ENCODE data around the gene SPAG8. TPM values are rescaled to one million over a fixed set of nuclear protein-coding genes. Genes with fewer than 3 reads are reported as not detected.

SPAG8 gene
- total and polyA plus RNA-seq, 10 of the 15 experiments (the other 5 are each of a cell fraction or from before 2014, with no cell fraction given): 0.40 to 1.1 (median 0.72) TPM

DNA sequence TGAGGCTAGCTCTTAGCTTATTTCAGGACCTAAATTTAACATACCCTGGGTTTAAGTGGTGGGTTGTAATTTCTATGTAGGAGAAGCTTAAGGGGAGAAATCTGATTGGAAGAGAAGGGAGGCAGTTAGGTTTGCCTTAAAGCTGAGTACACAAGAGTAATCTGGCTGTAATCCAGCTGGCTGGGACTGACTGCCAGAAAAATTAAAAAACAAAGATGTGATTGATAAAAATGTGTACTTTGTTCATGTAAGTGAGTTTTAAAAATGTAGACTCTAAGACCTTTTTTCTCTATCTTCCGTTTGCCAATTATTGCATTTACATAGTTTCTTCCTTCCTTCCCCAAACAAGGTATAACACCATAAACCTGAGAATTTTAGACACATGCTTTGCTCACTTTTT lies 40.5 kb downstream of the SPAG8 start (continued):
- TF ChIP-seq, protein P1, sequence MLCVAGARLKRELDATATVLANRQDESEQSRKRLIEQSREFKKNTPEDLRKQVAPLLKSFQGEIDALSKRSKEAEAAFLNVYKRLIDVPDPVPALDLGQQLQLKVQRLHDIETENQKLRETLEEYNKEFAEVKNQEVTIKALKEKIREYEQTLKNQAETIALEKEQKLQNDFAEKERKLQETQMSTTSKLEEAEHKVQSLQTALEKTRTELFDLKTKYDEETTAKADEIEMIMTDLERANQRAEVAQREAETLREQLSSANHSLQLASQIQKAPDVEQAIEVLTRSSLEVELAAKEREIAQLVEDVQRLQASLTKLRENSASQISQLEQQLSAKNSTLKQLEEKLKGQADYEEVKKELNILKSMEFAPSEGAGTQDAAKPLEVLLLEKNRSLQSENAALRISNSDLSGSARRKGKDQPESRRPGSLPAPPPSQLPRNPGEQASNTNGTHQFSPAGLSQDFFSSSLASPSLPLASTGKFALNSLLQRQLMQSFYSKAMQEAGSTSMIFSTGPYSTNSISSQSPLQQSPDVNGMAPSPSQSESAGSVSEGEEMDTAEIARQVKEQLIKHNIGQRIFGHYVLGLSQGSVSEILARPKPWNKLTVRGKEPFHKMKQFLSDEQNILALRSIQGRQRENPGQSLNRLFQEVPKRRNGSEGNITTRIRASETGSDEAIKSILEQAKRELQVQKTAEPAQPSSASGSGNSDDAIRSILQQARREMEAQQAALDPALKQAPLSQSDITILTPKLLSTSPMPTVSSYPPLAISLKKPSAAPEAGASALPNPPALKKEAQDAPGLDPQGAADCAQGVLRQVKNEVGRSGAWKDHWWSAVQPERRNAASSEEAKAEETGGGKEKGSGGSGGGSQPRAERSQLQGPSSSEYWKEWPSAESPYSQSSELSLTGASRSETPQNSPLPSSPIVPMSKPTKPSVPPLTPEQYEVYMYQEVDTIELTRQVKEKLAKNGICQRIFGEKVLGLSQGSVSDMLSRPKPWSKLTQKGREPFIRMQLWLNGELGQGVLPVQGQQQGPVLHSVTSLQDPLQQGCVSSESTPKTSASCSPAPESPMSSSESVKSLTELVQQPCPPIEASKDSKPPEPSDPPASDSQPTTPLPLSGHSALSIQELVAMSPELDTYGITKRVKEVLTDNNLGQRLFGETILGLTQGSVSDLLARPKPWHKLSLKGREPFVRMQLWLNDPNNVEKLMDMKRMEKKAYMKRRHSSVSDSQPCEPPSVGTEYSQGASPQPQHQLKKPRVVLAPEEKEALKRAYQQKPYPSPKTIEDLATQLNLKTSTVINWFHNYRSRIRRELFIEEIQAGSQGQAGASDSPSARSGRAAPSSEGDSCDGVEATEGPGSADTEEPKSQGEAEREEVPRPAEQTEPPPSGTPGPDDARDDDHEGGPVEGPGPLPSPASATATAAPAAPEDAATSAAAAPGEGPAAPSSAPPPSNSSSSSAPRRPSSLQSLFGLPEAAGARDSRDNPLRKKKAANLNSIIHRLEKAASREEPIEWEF (IDR thresholded peaks at IDR 0.05; ENCODE audit: insufficient replicate concordance, low read depth, low read length): no peak
- no peak for TF ChIP-seq SMAD1 (IDR thresholded peaks at IDR 0.05; ENCODE audit: low read depth, partially characterized antibody)
- TF ChIP-seq MYC (IDR thresholded peaks at IDR 0.05; ENCODE audit: insufficient read depth, insufficient read length, insufficient replicate concordance, low read length, severe bottlenecking): no peak
- no peak for TF ChIP-seq SUZ12 (IDR thresholded peaks at IDR 0.05; ENCODE audit: unreplicated experiment)

DNA sequence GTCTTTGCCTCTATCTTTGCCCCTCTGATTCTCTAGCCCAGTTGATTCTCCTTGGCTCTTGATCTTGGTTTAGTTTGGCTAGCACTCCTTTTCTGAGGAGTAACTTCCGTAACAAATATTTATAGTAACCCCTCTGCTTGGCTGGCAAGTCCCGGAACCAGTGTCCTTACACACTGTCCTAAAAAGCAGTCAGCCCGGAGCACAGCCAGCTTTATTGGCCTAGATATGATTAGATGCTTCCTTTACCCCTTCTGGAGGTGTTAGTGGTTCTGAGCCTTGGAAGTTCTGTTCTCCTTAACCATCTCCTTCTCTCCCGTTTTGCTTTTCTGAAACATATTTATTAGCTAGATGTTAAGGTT lies 41.0 kb downstream of the SPAG8 start:
- in situ Hi-C loops (cut with MboI) (no loop called here), intact Hi-C loops (cut with micrococcal nuclease; ENCODE audit: unreplicated experiment) (no loop called here)
- Histone ChIP-seq H3K9me3 (replicated peaks; ENCODE audit: control insufficient read depth, insufficient read depth, low read length) (no peaks in the 10 kb centered on the region), H3K27me3 (replicated peaks in 1 of 2; ENCODE audit: control insufficient read depth in 2 of 2, insufficient read depth in 2 of 2, low read length in 1 of 2) (no peaks in the 10 kb centered on the region), H3K4me3 (no peak overlapping the region), H3K9ac (ENCODE audit: control insufficient read depth, insufficient read depth, low read length) (no peak overlapping the region), H2AFZ (ENCODE audit: control insufficient read depth, low read depth, low read length) (no peak overlapping the region), H3K36me3 (ENCODE audit: control insufficient read depth in 2 of 2, insufficient read depth in 2 of 2, low read length in 1 of 2) (peaks cover 0 to 3% of the 10 kb centered on the region in 2 experiments; a peak in 1 of 4 replicates), H3K4me2 (ENCODE audit: control insufficient read depth, insufficient read depth) (no peak overlapping the region), H3K27ac (ENCODE audit: control insufficient read depth, insufficient read depth) (no peak overlapping the region), H4K20me1 (ENCODE audit: control insufficient read depth, insufficient read depth) (no peaks in the 10 kb centered on the region), H3K79me2 (ENCODE audit: control insufficient read depth, insufficient read depth, low read length) (peaks cover 3% of the 10 kb centered on the region; the same call in 1 of the 2 replicates), H3K4me1 (ENCODE audit: control insufficient read depth, insufficient read depth, low read length) (no peaks in the 10 kb centered on the region)
- CTCF ChIA-PET: interaction anchor here (0.6 to 4.7 kb wide), 10 partner anchors 9 to 111 kb away, joined by 3 to 23 read pairs (median 4); partner anchors contain the start of genes GBA2 and RGP1
- DNase-seq (ENCODE audit: low read depth, low spot score) (no peak), FAIRE-seq (no peak), ATAC-seq (no peak)
- 79% methylated on average over 4 of the region's 4 CpGs for WGBS (ENCODE audit: insufficient coverage, insufficient replicate concordance, low lambda C conversion rate, missing lambda C conversion rate)
- POLR2A ChIA-PET: interaction anchor here (1.0 kb wide), 1 partner anchor 11 kb away, joined by 3 read pairs; no protein-coding TSS in a partner anchor
- SMC1A ChIA-PET (ENCODE audit: uncharacterized antibody, unreplicated experiment): interaction anchor here (0.9 to 1.0 kb wide), 3 partner anchors 9 to 124 kb away, joined by 3 to 5 read pairs (median 3); no protein-coding TSS in a partner anchor
- BruUV-seq (replicated peaks): no TSS peak
- RAD21 ChIA-PET (ENCODE audit: unreplicated experiment): interaction anchor here (0.6 to 1.0 kb wide), 3 partner anchors 34 to 111 kb away, joined by 3 read pairs; no protein-coding TSS in a partner anchor
- TF ChIP-seq, protein P2, sequence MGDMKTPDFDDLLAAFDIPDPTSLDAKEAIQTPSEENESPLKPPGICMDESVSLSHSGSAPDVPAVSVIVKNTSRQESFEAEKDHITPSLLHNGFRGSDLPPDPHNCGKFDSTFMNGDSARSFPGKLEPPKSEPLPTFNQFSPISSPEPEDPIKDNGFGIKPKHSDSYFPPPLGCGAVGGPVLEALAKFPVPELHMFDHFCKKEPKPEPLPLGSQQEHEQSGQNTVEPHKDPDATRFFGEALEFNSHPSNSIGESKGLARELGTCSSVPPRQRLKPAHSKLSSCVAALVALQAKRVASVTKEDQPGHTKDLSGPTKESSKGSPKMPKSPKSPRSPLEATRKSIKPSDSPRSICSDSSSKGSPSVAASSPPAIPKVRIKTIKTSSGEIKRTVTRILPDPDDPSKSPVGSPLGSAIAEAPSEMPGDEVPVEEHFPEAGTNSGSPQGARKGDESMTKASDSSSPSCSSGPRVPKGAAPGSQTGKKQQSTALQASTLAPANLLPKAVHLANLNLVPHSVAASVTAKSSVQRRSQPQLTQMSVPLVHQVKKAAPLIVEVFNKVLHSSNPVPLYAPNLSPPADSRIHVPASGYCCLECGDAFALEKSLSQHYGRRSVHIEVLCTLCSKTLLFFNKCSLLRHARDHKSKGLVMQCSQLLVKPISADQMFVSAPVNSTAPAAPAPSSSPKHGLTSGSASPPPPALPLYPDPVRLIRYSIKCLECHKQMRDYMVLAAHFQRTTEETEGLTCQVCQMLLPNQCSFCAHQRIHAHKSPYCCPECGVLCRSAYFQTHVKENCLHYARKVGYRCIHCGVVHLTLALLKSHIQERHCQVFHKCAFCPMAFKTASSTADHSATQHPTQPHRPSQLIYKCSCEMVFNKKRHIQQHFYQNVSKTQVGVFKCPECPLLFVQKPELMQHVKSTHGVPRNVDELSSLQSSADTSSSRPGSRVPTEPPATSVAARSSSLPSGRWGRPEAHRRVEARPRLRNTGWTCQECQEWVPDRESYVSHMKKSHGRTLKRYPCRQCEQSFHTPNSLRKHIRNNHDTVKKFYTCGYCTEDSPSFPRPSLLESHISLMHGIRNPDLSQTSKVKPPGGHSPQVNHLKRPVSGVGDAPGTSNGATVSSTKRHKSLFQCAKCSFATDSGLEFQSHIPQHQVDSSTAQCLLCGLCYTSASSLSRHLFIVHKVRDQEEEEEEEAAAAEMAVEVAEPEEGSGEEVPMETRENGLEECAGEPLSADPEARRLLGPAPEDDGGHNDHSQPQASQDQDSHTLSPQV (IDR thresholded peaks at IDR 0.05): no peak
- TF ChIP-seq, protein P3, sequence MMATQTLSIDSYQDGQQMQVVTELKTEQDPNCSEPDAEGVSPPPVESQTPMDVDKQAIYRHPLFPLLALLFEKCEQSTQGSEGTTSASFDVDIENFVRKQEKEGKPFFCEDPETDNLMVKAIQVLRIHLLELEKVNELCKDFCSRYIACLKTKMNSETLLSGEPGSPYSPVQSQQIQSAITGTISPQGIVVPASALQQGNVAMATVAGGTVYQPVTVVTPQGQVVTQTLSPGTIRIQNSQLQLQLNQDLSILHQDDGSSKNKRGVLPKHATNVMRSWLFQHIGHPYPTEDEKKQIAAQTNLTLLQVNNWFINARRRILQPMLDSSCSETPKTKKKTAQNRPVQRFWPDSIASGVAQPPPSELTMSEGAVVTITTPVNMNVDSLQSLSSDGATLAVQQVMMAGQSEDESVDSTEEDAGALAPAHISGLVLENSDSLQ (IDR thresholded peaks at IDR 0.05): no peak
- no peak for TF ChIP-seq MYC (IDR thresholded peaks at IDR 0.05; ENCODE audit: insufficient read depth, insufficient read length, insufficient replicate concordance, low read length, severe bottlenecking)
- no peak for TF ChIP-seq BMI1 (IDR thresholded peaks at IDR 0.05; ENCODE audit: borderline replicate concordance)

All from GM12878 (cell line).